SK-N-SH treated with all-trans-retinoic acid at 6 μM for 48 hours (cell line): ENCODE results near the gene MARCKS.
A peak's percentile ranks its signal among the peaks of the same experiment; 100 is the strongest.

ENCODE experiments used
- ATAC-seq: fragments of 200-7000 bp; cut with Tn5 transposase; 3 replicates; pipeline ENCODE4 v1.9.1; 2020; ENCODE audit warnings: mild to moderate bottlenecking, moderate library complexity
- ARNTL ChIP-seq: fragments of 450-650 bp; formaldehyde crosslinking; IDR thresholded peaks from 2 replicates; pipeline ENCODE4 v1.5.0; 2020; ENCODE audit warnings: low read depth, mild to moderate bottlenecking, moderate library complexity, borderline replicate concordance
- BACH2 ChIP-seq: fragments of 250-450 bp; sonication (Bioruptor Pico); IDR thresholded peaks from 2 replicates; pipeline ENCODE4 v1.9.0; 2021; ENCODE audit warnings: mild to moderate bottlenecking, borderline replicate concordance
- CSDC2 ChIP-seq: fragments of 250-450 bp; sonication (Bioruptor Pico); IDR thresholded peaks from 2 replicates; pipeline ENCODE4 v1.5.0; 2020; ENCODE audit warnings: mild to moderate bottlenecking, moderate library complexity
- CSRNP3 ChIP-seq: fragments of 250-450 bp; sonication (Bioruptor Pico); IDR thresholded peaks from 2 replicates; pipeline ENCODE4 v1.5.1; 2021; ENCODE audit warnings: mild to moderate bottlenecking, moderate library complexity
- ESRRG ChIP-seq: fragments of 250-450 bp; sonication (Bioruptor Pico); IDR thresholded peaks from 2 replicates; pipeline ENCODE4 v1.6.1; 2021; ENCODE audit warnings: mild to moderate bottlenecking
- GLIS3 ChIP-seq: fragments of 250-450 bp; sonication (Bioruptor Pico); IDR thresholded peaks from 2 replicates; pipeline ENCODE4 v1.5.0; 2020; ENCODE audit warnings: mild to moderate bottlenecking, moderate library complexity
- ISL1 ChIP-seq: fragments of 250-450 bp; sonication (Bioruptor Pico); IDR thresholded peaks from 2 replicates; pipeline ENCODE4 v2.1.2; 2022; ENCODE audit warnings: mild to moderate bottlenecking, moderate library complexity
- OSR1 ChIP-seq: fragments of 250-450 bp; sonication (Bioruptor Pico); IDR thresholded peaks from 2 replicates; pipeline ENCODE4 v1.8.0; 2022; ENCODE audit warnings: moderate library complexity, mild to moderate bottlenecking, inconsistent platforms
- POU6F1 ChIP-seq: fragments of 250-450 bp; sonication (Bioruptor Pico); IDR thresholded peaks from 2 replicates; pipeline ENCODE4 v1.8.0; 2021; ENCODE audit warnings: low read depth, mild to moderate bottlenecking, moderate library complexity, borderline replicate concordance
- PPARA ChIP-seq: fragments of 250-450 bp; sonication (Bioruptor Pico); IDR thresholded peaks from 2 replicates; pipeline ENCODE4 v1.5.0; 2020; ENCODE audit warnings: mild to moderate bottlenecking, borderline replicate concordance
- RARB ChIP-seq: fragments of 250-450 bp; sonication (Bioruptor Pico); IDR thresholded peaks from 2 replicates; pipeline ENCODE4 v1.8.0; 2021; ENCODE audit warnings: mild to moderate bottlenecking, moderate library complexity
- SNAI2 ChIP-seq: fragments of 250-450 bp; sonication (Bioruptor Pico); IDR thresholded peaks from 2 replicates; pipeline ENCODE4 v1.5.0; 2020; ENCODE audit warnings: mild to moderate bottlenecking, moderate library complexity
- TCF4 ChIP-seq: fragments of 250-450 bp; sonication (Bioruptor Pico); IDR thresholded peaks from 2 replicates; pipeline ENCODE4 v1.8.0; 2021; ENCODE audit warnings: mild to moderate bottlenecking, moderate library complexity, borderline replicate concordance
- TOX ChIP-seq: fragments of 250-450 bp; sonication (Bioruptor Pico); IDR thresholded peaks from 2 replicates; pipeline ENCODE4 v1.8.0; 2021; ENCODE audit warnings: mild to moderate bottlenecking, moderate library complexity, borderline replicate concordance
- ZC3H10 ChIP-seq: fragments of 250-450 bp; sonication (Bioruptor Pico); IDR thresholded peaks from 2 replicates; pipeline ENCODE4 v1.5.1; 2021; ENCODE audit warnings: mild to moderate bottlenecking, moderate library complexity
- ZFP3 ChIP-seq: fragments of 250-450 bp; sonication (Bioruptor Pico); IDR thresholded peaks from 2 replicates; pipeline ENCODE4 v1.5.0; 2020; ENCODE audit warnings: mild to moderate bottlenecking, moderate library complexity
- ZFP30 ChIP-seq: fragments of 450-650 bp; formaldehyde crosslinking; IDR thresholded peaks from 2 replicates; pipeline ENCODE4 v1.5.0; 2022; ENCODE audit warnings: mild to moderate bottlenecking, moderate library complexity
- ZNF70 ChIP-seq: fragments of 450-650 bp; formaldehyde crosslinking; IDR thresholded peaks from 2 replicates; pipeline ENCODE4 v1.5.0; 2020; ENCODE audit warnings: mild to moderate bottlenecking, moderate library complexity
- ZNF8 ChIP-seq: fragments of 450-650 bp; formaldehyde crosslinking; IDR thresholded peaks from 2 replicates; pipeline ENCODE4 v1.5.0; 2020; ENCODE audit warnings: mild to moderate bottlenecking, moderate library complexity
- TF ChIP-seq, protein P1 (sequence below): fragments of 250-450 bp; sonication (Bioruptor Pico); IDR thresholded peaks from 2 replicates; pipeline ENCODE4 v1.5.0; 2020; ENCODE audit warnings: mild to moderate bottlenecking, moderate library complexity

Gene MARCKS

GRCh38 chr6:113870917-113871316, 13.8 kb downstream of the MARCKS start (continued):
- no peak for TF ChIP-seq ZNF8 (CRISPR knock-in tag)

GRCh38 chr6:113871975-113872374, 14.8 kb downstream of the MARCKS start:
- no peak for TF ChIP-seq ZNF8 (CRISPR knock-in tag)
- TF ChIP-seq POU6F1 = no peak
- no peak for TF ChIP-seq CSDC2 (CRISPR knock-in tag)
- TF ChIP-seq ZC3H10 (CRISPR knock-in tag) = no peak
- TF ChIP-seq OSR1 (CRISPR knock-in tag) = no peak
- TF ChIP-seq TCF4 (CRISPR knock-in tag) = no peak
- TF ChIP-seq ZFP3 (CRISPR knock-in tag) = no peak
- TF ChIP-seq PPARA (CRISPR knock-in tag) = no peak
- TF ChIP-seq ISL1 = no peak
- TF ChIP-seq ARNTL = no peak
- no peak for TF ChIP-seq GLIS3 (CRISPR knock-in tag)
- no peak for TF ChIP-seq ZFP30
- no peak for TF ChIP-seq BACH2 (CRISPR knock-in tag)
- no peak for TF ChIP-seq ZNF70 (CRISPR knock-in tag)
- TF ChIP-seq TOX = no peak
- no peak for TF ChIP-seq RARB (CRISPR knock-in tag)
- TF ChIP-seq, protein P1, sequence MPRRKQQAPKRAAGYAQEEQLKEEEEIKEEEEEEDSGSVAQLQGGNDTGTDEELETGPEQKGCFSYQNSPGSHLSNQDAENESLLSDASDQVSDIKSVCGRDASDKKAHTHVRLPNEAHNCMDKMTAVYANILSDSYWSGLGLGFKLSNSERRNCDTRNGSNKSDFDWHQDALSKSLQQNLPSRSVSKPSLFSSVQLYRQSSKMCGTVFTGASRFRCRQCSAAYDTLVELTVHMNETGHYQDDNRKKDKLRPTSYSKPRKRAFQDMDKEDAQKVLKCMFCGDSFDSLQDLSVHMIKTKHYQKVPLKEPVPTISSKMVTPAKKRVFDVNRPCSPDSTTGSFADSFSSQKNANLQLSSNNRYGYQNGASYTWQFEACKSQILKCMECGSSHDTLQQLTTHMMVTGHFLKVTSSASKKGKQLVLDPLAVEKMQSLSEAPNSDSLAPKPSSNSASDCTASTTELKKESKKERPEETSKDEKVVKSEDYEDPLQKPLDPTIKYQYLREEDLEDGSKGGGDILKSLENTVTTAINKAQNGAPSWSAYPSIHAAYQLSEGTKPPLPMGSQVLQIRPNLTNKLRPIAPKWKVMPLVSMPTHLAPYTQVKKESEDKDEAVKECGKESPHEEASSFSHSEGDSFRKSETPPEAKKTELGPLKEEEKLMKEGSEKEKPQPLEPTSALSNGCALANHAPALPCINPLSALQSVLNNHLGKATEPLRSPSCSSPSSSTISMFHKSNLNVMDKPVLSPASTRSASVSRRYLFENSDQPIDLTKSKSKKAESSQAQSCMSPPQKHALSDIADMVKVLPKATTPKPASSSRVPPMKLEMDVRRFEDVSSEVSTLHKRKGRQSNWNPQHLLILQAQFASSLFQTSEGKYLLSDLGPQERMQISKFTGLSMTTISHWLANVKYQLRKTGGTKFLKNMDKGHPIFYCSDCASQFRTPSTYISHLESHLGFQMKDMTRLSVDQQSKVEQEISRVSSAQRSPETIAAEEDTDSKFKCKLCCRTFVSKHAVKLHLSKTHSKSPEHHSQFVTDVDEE (CRISPR knock-in tag) = no peak
- no peak for TF ChIP-seq CSRNP3 (CRISPR knock-in tag)
- no peak for TF ChIP-seq ESRRG (CRISPR knock-in tag)
- TF ChIP-seq SNAI2 (CRISPR knock-in tag) = no peak
- TF ChIP-seq, all 23 proteins: peak for 0
- ATAC-seq = no peak

DNA sequence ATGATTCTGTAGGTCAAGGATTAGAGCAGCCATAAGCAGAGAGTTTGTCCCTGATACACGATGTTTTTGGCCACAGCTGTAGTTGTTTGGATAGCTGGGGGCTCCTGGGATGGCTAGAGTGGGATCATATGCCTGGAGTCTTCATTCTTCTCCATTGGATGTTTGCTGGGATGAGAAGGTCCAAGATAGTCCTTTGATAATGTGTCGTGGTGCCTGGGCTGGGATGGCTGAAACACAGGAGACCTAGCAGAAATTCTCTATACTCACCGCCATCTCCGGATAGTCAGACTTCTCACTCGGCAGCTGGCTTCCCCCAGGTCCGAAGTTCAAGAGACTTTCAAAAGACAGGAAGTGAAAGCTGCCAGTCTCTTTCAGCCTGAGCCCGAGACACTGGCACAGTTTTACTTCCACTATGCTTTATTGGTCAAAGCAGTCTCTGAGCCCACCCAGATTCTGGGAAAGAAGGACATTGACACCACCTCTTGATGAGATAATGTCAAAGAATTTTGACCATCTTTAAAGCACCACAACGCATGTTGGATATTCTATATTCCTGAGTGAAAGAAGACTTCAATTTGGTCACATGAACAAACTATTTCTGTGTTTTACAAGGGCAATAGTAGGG, 16.0 kb downstream of the MARCKS start:
- TF ChIP-seq ZNF8 (CRISPR knock-in tag) = no peak
- TF ChIP-seq TOX = no peak
- no peak for TF ChIP-seq BACH2 (CRISPR knock-in tag)
- TF ChIP-seq ZC3H10 (CRISPR knock-in tag) = no peak
- no peak for TF ChIP-seq ARNTL
- no peak for TF ChIP-seq POU6F1
- TF ChIP-seq CSRNP3 (CRISPR knock-in tag) = no peak
- no peak for ATAC-seq

DNA sequence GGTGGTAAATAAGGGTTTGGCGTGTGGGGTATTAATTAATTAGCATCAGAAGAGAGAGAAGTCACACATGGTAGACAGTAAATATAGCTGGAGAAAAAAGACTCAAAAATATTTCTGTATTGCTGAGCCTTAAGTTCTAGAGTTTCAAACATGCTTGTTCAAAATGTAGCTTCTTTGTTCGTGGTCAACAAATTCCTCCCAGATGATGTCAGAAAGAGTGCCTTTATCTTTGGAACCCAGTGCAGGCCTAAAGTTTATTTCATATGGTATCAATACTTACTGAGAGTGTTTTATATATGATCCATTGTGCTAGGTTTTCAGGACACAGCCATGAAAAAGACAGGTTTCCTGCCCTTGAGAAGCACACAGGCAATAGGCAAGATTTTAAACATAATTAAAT, 18.3 kb downstream of the MARCKS start:
- ATAC-seq = peak; percentile 35; the same call in 2 of the 3 replicates
- TF ChIP-seq TOX = no peak
- TF ChIP-seq ARNTL = no peak
- no peak for TF ChIP-seq ESRRG (CRISPR knock-in tag)
- TF ChIP-seq PPARA (CRISPR knock-in tag) = no peak
- TF ChIP-seq ZFP3 (CRISPR knock-in tag) = no peak
- TF ChIP-seq ZNF8 (CRISPR knock-in tag) = no peak
